Upper lobe of right lung (tissue), 1 donor: ENCODE data around the gene PTGES3. TPM values are rescaled to one million over a fixed set of nuclear protein-coding genes. Genes with fewer than 3 reads are reported as not detected.
A peak's percentile ranks its signal among the peaks of the same experiment; 100 is the strongest.
"Not testable (repeated sequence)": the region's sequence is repeated elsewhere in the genome, so short reads cannot be mapped to it uniquely, and the experiment has no call there.

Experiments used
- ATAC-seq: fragments of 200-7000 bp; cut with Tn5 transposase; one replicate; pipeline ENCODE4 v1.9.1; 2020; ENCODE audit warnings: mild to moderate bottlenecking, moderate library complexity
- DNase-seq: peaks from one replicate; pipeline ENCODE4 v3.0.0-alpha.2; 2020
- H3K27ac ChIP-seq: fragments of 200-600 bp; one replicate; pipeline ENCODE4 v1.8.0; 2022
- H3K27me3 ChIP-seq: fragments of 200-600 bp; one replicate; pipeline ENCODE4 v1.8.0; 2022; ENCODE audit warnings: mild to moderate bottlenecking
- H3K36me3 ChIP-seq: fragments of 200-600 bp; one replicate; pipeline ENCODE4 v1.8.0; 2022
- H3K4me1 ChIP-seq: fragments of 200-600 bp; one replicate; pipeline ENCODE4 v1.8.0; 2022
- H3K4me3 ChIP-seq: fragments of 200-600 bp; one replicate; pipeline ENCODE4 v1.8.0; 2022; ENCODE audit warnings: mild to moderate bottlenecking
- H3K9me3 ChIP-seq: fragments of 200-600 bp; one replicate; pipeline ENCODE4 v1.8.0; 2022
- intact Hi-C: fragments of 100-400 bp; cut with DNase I; formaldehyde crosslinking; loops from one replicate; pipeline ENCODE4 v1.11.0; 2022
- long read RNA-seq: library from polyadenylated mRNA; unstranded; transcript quantifications from one replicate; pipeline ENCODE4 v2.0.0, GENCODE V29; 2021
- total RNA-seq: library from RNA; stranded (reverse); fragmentation: NEBNext Ultra II Directional; extraction: Animal tissue kit (Norgen Biotek cat#: 25700); gene quantifications from one replicate; pipeline ENCODE4 v1.2.1, GENCODE V29; 2021
- TF ChIP-seq, protein P1 (sequence below): fragments of 200-600 bp; IDR thresholded peaks from one replicate; pipeline ENCODE4 v1.8.0; 2022; ENCODE audit warnings: antibody characterized with exemption
- donor health status: DM: no; HTN: yes; CAD: no; lungs with severe emphysema.

Gene PTGES3, protein sequence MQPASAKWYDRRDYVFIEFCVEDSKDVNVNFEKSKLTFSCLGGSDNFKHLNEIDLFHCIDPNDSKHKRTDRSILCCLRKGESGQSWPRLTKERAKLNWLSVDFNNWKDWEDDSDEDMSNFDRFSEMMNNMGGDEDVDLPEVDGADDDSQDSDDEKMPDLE
- 168 TPM for total RNA-seq
- long read RNA-seq, transcript PTGES3-204 (7 exons, 1,017 nt), result minor isoform, 5 of 414 reads
- long read RNA-seq, transcript PTGES3-202 (7 exons, 1,547 nt), result minor isoform, 16 of 414 reads
- long read RNA-seq, transcript PTGES3-201 (8 exons, 1,920 nt), result major isoform, 368 of 414 reads
- long read RNA-seq, partial matches to known transcripts, result 8 of 414 reads
- long read RNA-seq, other reads (novel, unspliced or antisense), result 17 of 414 reads

DNA sequence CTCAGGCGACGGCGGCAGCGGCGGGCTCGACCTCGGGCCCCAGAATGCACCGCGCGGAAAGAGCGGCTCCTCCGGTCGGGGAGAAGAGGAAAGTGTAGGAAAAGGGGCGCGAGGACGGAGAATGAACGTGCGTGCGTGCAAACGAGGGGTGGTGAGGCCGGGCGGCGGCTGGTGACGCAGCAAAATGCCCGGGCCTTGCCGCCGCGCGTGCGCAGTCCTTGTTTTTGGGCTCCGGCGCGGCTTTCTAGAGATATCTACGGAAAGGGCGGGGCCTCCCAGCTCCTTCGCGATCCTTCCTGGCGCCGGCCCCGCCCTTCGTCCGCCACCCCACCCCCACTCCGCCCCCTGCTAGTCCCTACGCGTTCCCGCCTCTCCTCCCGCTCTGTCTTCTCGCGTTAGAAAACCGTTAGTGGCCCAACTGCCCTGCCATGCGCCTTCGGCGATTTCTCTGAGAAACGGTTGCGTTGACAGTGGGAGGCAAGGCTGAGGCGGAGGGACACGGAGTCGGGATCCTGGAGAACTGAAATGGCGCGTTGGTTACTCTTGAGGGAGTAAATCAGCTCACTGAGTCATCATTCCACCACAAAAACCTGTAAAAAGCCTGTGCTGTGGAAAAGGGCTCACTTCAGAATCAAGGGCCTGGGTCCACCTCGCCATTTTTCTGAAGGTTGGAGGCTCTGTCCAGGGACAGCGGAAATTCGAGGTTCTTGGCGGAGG lies at the start of gene PTGES3:
TSS of gene PTGES3 (minus strand) at position 156 of the 717 bp plus-strand sequence. CDS start 285 bp downstream, outside the sequence.
- Histone ChIP-seq H3K9me3 (no peaks in the 10 kb centered on the region), H3K27ac (peak within 1 kb of the TSS; percentile 99), H3K4me3 (peak within 1 kb of the TSS; percentile 98), H3K27me3 (no peaks in the 10 kb centered on the region), H3K4me1 (peaks cover 31% of the 10 kb centered on the region), H3K36me3 (no peaks in the 10 kb centered on the region)
- TF ChIP-seq, protein P1, sequence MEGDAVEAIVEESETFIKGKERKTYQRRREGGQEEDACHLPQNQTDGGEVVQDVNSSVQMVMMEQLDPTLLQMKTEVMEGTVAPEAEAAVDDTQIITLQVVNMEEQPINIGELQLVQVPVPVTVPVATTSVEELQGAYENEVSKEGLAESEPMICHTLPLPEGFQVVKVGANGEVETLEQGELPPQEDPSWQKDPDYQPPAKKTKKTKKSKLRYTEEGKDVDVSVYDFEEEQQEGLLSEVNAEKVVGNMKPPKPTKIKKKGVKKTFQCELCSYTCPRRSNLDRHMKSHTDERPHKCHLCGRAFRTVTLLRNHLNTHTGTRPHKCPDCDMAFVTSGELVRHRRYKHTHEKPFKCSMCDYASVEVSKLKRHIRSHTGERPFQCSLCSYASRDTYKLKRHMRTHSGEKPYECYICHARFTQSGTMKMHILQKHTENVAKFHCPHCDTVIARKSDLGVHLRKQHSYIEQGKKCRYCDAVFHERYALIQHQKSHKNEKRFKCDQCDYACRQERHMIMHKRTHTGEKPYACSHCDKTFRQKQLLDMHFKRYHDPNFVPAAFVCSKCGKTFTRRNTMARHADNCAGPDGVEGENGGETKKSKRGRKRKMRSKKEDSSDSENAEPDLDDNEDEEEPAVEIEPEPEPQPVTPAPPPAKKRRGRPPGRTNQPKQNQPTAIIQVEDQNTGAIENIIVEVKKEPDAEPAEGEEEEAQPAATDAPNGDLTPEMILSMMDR, result no peak
- ATAC-seq (peak; percentile 96), DNase-seq (peak; percentile 98)
- intact Hi-C loops, result no loop called here

DNA sequence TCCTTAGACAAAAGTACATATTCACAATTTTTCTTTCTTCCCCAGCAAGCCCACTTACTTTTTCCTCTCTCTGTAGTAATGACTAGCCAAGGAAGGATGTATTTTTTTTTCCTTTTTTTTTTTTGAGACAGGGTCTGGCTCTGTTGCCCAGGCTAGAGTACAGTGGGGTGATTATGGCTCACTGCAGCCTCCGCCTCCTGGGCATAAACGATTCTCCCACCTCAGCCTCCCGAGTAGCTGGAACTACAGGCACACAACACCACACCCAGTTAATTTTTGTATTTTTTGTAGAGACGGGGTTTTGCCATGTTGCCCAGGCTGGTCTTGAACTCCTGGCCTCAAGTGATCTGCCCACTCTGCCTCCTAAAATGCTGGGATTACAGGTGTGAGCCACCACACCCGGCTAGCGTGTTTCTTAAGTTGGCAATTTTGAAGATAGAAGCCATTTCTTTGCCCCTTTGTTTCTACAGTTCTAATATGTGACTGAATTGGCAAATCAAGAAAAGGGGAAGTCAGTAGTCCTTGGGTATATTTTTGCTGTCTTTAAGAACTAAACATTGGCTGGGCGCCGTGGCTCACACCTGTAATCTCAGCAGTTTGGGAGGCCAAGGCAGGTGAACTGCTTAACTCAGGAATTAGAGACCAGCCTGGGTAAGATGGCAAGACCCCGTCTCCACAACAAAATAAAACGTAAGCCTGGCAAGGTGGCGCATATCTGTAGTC lies 40.2 kb upstream of the PTGES3 start:
- H3K4me1 ChIP-seq, result peaks cover 6% of the 10 kb centered on the region
- H3K27me3 ChIP-seq, result no peaks in the 10 kb centered on the region
- H3K9me3 ChIP-seq, result no peaks in the 10 kb centered on the region
- no peak overlapping the region for H3K4me3 ChIP-seq
- intact Hi-C loops, result no loop called here
- TF ChIP-seq, protein P1, result no peak
- ATAC-seq (no peak), DNase-seq (peak; percentile 9)
- H3K27ac ChIP-seq, result no peak overlapping the region
- peaks cover 19% of the 10 kb centered on the region for H3K36me3 ChIP-seq

DNA sequence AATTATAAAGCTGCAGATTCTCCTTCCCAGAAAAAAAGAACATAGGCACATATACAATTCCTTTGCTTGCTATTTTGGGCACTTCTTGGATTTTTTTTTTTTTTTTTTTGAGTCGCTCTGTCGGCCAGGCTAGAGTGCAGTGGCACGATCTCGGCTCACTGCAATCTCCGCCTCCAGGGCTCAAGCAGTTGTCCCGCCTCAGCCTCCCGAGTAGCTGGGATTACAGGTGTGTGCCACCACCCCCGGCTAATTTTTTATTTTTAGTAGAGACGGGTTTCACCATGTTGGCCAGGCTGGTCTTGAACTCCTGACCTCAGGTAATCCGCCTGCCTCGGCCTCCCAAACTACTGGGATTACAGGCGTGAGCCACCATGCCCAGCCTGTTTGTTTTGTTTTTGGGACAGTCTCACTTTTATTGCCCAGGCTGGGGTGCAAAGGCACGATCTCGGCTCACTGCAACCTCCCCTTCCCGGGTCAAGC lies 38.2 kb upstream of the PTGES3 start:
- H3K27me3 ChIP-seq, H3K9me3 ChIP-seq, ATAC-seq, intact Hi-C loops: not testable (repeated sequence)
- peaks cover 26% of the 10 kb centered on the region for H3K4me1 ChIP-seq
- peaks cover 11% of the 10 kb centered on the region for H3K36me3 ChIP-seq
- H3K4me3 ChIP-seq, result peak overlapping the region; percentile 85
- H3K27ac ChIP-seq, result peak overlapping the region; percentile 93
- DNase-seq, result peak; percentile 39

DNA sequence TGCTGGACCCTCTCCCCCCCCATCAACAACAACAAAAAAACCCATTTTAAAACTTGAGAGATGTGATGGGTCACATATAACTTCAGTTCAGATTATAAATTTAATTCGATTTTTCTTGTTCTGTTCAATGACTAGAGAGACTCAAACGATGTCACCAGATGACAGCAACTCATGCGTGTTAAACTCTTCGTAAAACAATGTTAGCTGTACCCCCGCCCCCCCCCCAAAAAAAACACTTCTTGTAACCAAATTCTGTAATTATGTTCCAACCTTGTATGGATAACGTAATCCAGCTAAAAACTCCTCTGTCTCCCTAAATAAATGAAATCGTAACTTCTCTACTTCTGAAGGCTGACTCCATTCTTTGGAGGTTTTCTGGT lies 37.6 kb upstream of the PTGES3 start:
- no peak for ATAC-seq
- peaks cover 32% of the 10 kb centered on the region for H3K4me1 ChIP-seq
- peaks cover 11% of the 10 kb centered on the region for H3K36me3 ChIP-seq
- H3K27me3 ChIP-seq, result no peaks in the 10 kb centered on the region
- intact Hi-C loops, result no loop called here
- no peaks in the 10 kb centered on the region for H3K9me3 ChIP-seq
- peak overlapping the region; percentile 85 for H3K4me3 ChIP-seq
- TF ChIP-seq, protein P1, result no peak
- peak overlapping the region; percentile 93 for H3K27ac ChIP-seq
- no peak for DNase-seq

DNA sequence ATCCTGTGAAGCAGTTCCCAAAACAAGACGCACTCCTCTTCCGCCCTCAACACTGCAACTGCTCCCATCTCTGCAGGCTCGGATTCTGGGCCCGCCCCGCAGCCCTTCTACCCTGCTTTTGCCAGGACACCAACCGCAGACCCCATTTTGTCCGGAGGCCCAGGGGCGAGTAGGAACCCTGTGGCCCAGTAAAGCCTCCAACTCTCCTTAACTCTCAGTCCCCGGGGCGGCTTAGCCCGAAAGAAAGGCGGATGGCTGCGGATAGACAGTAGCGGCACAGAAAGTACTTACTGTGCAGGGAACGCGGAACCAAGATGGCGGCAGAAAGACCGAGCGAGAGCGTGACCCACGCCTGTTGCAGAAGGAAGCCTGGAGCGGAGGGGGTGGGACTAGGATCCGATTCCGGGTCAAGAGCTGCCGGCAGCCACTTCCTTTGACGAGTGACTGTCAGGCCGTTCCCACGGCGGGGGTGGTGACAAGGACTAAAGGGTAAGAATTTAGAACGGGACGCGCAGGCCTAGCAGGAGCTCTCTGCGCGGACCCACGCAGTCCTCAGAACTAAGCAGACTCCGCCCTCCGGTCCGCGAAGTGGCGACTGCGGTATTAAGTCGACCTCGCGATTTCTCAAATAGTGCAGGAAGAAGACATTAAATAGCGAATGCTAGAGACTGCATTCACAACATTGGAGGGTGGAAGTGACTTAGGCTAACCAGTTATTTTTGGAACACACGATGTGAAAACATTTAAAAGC lies 37.1 kb upstream of the PTGES3 start, which contains the start of gene NACA:
TSS of gene NACA (minus strand) at position 328 of the 751 bp plus-strand sequence. CDS start 778 bp downstream, outside the sequence.
- ATAC-seq (peak; percentile 98), DNase-seq (peak; percentile 99)
- Histone ChIP-seq H3K4me1 (peaks cover 37% of the 10 kb centered on the region), H3K4me3 (peak within 1 kb of the TSS; percentile 85), H3K27me3 (no peaks in the 10 kb centered on the region), H3K27ac (peak within 1 kb of the TSS; percentile 93), H3K36me3 (peaks cover 16% of the 10 kb centered on the region), H3K9me3 (no peaks in the 10 kb centered on the region)
- TF ChIP-seq, protein P1, result no peak
- intact Hi-C loops, result no loop called here
